HG03139 (cell line): ENCODE results near the gene EHF.
A peak's percentile ranks its signal among the peaks of the same experiment; 100 is the strongest.

Source experiments
- ATAC-seq: cut with Tn5 transposase; IDR thresholded peaks from one replicate; pipeline ENCODE4 v1.9.1; 2021; ENCODE audit not compliant: unreplicated experiment

EHF gene

DNA sequence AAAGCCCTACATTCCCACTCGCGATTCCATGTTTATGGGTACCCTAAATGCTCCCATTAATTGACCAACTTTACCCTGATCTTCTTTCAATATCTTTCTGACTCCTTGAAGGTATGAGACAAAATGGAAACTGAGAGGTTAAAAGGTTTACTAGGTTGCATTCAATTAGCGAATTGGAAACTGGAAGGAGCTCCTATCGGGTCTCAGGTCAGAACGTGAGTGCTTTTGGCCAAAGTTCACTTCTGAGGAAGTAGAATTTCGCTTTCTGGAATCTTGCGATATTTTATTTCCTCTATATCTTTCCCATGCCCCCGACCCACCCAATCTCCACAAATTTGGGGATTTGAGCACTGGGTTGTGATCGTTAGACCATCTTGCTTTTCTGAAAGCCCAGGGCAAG lies 2.6 kb downstream of the EHF start:
- ATAC-seq, result no peak

DNA sequence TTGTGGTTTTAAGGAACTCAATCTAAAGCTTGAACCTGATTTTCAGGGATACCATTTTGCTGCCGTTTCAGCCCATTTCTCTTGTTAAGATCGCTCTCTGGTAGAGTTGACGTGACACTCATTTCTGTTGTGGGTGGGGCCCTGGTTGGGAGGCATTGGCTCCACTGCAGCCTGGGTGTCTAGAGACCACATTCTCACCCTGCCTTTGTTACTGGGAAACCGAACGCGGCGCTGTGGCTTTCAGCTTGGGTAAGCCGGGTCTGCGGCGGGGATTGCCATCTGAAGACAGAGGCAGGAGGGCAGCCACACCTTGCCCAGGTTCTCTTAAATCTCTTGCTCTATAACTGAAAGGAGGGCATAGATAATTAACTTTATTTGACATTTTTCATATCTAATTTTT lies 3.2 kb downstream of the EHF start:
- ATAC-seq, result no peak

DNA sequence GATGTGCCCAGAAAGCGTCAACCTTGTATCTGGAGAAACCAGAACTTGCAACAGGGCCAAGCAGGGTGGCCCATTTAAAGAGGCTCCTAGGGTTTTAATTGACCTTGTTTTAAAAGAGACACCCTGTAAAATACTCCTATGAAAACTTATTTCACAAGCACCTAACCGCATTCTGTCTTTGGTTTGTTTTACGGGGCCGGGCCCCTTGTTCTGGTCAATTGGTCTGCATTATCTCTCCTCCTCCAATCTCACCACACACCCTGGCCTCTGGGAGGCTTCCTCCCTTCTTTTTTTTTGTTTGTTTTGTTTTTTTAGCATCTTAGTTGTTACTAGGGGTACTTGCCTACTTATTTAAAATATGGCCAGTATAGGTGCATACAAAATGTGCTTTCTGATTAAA lies 4.7 kb downstream of the EHF start:
- ATAC-seq, result no peak

DNA sequence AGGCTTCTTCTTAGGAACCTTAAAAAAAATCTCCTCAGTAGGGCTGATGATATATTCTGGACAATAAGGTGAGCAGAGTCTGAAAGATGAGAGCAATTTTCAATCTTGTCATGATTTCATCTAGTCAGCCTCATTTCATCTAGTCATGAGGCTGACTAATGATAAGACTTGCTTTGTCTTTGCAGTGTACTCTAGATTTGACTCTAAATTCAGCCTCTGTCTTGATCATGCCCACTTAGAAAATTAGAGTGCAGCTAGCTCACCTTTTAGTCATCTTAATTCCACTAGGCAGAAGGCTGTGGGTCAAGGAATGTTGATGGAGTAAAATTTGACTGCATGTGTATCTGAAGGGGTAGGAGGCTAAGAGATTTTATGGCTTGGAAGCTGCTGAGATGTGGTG lies 5.5 kb downstream of the EHF start:
- no peak for ATAC-seq

DNA sequence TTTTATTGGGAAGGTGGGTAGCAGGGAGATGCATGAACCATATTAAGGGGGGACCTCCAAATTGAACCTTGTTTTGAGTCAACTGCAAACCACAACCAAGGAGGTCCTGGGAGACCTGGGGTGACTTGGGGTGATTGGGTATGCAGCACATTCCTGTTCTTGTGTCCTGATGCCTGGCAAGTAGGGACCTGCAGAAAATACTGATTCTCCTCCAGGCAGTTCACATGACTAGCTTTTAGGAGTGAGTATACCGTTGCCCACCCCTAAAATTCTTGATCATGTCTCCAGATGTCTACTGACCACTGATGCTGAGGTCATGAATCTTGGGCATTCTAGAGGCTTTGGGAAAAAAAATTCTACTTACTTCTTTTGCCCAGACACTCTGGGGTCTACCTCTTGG lies 6.3 kb downstream of the EHF start:
- ATAC-seq, result no peak

DNA sequence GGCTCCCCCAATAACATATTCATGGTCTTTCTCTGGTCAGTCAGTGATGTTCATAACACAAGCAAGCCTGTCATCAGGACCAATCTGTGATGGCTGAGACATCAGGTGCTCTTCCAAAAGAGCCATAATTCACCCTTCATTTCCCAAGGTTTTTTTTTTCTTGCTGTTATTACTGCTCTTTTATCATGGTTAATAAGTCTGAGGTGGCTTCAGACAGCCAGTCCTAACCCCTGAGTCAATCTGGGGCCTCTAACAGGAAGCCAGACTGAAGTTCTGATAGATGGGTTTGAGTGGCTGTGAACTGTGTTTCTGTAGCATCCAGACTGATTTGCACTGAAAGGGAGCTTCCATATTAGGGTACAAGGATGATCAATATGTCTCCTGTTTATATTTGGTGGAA lies 8.8 kb downstream of the EHF start:
- no peak for ATAC-seq

DNA sequence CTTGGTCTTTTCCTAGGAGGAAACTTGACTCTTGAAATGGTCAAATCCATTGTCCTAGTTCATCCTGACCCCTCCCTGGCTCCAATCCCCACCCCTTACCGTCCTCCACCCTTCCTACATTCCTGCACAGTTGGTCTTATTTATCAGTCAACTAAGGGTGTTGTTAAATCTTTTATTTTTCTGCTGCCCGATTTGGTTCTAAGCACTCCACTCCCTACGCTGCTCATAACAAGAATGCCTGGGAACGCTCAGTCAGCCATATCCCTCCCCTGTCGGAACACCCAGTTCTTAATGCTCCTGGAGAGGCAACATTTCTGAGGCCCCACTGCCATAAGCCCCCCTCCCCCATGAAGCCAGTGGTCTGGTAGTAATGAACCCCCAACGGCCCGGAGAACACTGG lies 9.7 kb downstream of the EHF start:
- ATAC-seq, result no peak

DNA sequence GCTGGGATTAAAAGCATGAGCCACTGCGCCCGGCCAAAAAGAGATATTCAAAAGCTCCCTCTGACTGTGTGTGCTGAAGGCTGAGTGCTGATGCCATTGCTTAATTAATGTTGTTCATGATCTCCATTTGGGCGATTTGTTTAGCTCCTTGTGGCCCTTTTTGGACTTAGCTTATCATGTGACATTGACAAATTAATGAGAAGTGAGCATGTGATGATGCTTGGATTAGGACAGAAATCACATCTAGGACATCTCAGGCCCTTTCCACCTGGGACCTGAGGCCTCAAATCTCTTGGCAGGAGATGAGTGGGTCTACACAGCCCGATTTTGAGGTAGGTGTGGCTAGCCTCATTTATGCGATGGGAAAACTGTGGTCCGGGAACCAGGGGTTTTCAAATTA lies 10.4 kb downstream of the EHF start:
- ATAC-seq, result no peak

DNA sequence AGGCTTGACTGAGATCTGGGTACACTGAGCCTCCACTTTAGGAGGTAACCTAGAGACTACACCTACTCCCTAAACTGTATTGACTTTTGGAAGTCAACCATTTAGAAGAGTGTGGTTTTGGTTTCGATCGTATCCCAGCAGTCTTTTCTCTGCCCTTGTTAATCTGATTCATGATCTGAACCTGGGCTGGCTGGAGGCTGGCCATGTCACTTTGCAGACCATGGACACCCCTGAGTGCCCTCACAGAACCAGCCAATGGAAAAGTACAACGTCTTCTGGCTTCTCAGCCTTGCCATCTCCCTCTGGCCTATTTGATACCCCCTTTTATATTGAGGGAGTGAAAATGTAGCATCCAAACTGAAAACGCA lies 10.8 kb downstream of the EHF start:
- no peak for ATAC-seq

DNA sequence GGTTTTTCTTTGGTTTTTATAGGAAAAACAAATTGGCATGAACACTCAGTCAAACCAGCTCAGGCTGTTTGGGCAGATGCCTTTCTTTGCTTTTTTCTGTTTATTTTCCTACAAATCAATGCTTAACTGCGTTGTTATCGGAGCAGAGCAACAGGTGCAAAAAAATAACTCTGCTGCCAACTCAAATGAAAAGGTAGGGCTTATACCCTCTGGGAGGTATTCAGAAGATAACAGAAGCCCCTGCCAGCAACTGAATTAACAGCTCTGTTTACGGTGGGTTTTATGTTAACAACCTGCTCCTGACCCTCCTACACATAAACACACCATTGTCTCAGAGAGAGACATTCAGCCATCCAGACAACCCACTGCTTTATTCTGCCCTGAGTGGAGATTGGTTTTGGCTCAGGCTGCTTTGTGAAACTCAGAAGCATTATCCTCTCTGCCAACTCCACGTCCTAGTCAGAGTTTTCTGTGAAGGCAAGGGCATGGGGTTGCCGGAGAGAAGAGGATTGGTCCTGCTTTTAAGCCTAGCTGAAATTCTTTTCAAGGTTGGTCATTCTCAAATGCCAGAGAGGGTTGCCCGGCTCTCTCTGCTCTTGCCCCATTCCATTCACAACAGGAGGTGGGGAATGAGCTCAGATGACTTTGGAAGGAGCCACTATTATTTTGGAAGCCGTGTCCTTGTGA lies 11.4 kb downstream of the EHF start:
- no peak for ATAC-seq

DNA sequence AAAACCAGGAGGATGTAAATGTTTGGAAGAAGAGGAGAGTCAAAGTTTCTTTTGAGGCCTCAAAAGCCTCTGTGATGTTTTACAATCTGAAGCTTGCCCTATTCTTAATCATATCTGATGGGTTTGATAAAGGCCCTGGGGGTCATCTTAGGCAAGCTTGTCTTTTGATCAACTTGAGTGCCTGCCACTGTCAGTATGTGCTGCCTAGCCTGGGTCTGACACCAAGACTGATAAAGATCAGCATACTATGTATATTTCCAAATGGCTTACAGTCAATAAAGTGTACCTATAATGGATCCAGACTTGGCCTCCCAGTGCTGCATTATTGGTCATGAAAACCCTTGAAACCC lies 12.7 kb downstream of the EHF start:
- ATAC-seq, result peak; percentile 28

DNA sequence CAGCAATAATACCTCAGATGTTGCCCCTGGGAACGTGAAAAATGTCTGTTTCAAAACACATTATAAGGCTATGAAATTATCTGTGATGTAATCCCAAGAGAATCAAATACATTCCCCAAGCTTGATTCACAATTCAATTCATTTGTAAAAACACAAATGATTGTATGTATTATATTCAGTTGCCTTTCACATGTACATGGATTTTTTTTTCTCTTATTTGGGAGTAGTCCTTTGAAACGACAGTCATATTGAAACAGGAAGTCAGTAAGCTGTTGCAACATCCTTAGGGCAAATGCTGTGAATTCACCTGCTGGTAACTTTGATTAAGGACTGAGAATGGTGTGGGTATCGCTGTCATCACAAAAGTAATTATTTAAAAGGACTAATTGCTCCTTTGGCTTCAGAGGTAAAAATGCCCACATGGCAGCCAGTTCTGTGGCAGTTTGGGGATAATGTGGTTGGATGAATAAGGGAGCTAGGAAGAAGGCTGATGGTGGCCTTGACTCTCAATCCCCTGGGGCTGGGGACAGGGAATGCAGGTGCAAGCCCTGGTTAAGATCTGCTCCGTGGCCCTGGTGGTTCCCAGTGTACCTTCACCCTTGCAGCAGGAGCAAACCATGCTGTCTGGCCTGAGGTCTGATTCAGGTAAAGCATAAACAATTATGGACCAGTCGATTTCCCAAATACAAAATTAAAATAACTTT lies 13.2 kb downstream of the EHF start:
- peak; percentile 90 for ATAC-seq

DNA sequence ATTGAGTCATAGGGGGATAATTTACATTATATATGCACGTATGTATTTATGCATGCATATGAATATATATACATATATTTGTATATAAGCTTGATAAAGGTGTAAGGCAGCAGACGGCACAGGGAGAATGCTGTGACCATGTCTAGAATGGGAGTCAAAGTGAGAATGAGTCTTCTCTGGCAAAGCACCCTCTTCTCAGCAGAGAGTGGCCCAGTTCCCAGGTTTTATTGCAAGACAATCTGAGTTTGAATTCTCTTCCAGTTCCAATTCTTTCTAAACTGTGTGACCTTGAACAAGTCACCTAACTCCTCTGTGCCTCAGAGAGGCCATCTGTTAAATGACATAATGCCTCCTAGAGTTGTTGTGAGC lies 13.8 kb downstream of the EHF start:
- ATAC-seq, result no peak

DNA sequence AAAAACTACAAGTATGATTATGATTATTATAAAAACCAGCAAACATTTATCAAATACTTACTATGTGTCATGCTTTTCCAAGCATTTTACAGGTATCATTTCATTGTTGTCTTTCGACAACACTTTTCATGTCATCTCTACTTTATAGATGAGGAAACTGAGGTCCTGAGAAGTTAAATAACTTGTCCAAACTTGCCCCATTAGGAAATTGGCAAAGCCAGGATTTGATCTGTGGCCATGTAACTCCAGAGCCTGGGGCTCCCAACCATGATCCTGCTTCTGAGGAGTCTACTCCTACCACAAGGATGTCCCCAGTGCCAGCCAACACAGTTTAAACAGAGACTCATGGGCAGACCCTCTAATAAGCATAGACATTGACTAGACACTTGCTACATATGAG lies 15.2 kb downstream of the EHF start:
- no peak for ATAC-seq

DNA sequence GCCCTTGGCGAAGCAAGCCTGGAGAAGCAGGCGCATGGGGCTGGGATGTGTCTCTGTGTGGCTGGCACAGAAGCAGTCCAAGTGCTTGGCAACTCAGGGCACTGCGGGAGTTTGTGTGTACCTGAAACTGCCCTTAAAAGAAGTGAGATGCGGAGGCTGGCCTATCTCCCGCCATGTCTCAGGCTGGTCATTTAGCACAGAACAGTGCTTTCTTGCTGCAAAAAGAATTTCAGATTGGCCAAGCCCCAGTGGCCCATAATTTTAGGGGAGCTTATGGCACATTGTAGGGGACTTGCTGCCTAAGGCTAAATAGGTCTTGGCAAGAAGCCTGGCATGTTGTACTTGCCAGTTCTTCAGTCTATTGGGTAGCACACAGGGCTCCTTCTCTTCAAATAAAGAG lies 16.4 kb downstream of the EHF start:
- no peak for ATAC-seq

DNA sequence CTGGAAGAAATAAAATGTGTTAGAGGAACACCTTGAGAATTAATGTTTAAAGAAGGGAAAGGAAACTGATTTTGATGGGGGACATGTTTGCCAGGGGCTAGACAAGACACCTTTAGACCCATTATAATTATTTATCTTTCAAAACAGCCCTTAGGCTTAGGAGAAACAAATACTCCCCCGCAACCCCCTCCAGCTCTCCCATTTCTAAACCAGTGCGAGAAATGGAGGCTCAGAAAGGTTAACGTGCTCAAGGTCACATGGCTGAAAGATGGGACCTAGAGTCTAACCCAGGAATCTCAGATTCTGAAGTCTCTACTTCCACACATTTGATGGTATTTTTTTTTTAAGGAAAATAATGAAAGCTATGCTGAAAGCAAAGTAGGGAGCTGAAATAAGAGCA lies 18.0 kb downstream of the EHF start:
- no peak for ATAC-seq

DNA sequence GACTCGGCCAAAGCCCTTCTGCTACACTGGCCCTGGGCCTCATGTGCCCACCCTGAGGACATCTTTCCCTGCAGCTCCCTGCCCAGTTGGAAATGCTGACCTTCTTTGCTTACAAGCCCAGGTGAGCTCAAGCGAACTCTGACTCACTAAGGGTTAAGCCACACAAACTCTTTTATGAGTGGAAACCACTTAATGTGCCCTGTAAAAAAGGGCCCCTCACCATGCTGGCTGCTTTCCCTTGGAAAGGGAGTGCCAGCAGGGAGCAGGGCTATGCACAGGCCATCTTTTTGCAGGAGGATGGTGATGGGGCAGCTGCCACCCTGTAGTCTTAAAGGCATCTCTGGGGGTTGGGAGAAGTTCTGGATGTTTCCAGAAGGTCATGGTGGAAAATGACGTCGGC lies 18.7 kb downstream of the EHF start:
- no peak for ATAC-seq

DNA sequence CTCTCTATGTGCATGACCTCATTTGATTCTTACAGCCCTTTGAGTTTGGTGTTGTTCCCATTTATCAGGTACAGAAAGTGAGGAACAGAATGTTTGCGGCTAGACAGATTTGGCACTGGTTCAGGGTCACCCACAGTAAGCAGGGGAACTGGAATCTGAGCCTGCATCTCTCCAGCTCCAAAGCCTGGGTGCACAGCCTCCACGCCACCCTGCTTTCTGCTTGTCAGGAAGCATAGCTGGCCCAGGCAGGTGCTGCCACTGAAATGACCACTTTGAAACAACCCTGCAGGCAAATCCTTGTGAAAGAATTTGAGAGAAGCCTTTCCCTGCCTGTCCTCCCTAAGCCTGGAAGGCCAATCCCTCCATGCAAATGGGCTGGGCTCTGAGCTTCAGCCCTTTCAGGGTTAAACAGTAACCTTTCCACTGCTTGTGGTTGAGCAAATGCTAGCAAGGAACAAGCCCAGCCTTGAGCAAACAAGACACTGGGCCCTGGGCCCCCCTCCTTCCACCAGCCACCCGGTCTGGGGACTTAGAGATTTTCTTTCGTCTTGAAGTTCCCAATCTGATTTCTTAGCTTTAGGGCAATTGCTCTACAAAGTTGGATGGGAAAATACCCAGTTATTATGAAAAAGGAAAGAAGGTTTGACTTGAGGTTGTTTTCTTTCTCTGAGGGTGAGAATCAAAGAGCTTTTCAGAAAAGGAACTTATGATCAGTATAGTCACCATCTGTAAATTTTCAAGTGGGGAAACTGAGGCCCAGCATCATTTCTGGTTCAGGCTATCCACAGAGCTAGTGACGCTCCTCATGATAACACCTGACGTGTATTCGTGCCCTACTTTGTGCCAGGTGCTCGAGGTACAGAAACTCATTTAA lies 19.4 kb downstream of the EHF start:
- peak; percentile 92 for ATAC-seq

DNA sequence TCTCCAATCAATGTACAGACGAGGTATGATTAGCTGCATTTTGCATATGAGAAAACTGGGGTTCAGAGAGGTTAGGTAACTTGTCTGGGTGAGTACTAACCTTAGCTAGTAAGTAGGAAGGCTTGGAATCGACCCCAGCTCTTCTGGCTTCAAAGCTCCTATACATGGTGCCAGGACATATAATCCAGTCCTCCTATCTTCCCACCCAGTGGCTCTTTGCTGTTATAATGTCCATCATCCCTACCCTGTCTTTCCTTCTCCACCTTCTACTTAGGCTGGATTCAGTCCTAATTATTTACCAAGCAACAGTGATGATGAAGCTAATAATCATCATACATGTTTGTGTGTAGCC lies 20.0 kb downstream of the EHF start:
- no peak for ATAC-seq

DNA sequence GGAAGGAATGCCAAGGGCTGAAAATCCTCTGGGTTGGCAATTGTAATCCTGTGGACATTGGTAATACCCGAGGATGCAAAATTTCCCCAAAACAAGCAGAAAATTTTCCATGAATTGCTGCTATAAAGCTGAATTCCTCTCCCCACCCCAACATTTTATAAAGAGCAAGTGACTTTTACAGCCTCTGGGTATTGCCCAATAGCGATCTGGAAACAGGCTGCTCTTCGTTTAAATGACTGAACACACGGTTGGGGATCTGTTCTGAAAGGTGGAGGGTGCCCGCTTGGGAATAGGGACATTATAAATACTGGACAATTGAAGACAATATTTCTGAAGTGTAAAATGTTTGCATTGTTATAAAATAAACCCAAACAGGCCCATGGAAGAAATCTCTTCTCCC lies 20.6 kb downstream of the EHF start:
- no peak for ATAC-seq

DNA sequence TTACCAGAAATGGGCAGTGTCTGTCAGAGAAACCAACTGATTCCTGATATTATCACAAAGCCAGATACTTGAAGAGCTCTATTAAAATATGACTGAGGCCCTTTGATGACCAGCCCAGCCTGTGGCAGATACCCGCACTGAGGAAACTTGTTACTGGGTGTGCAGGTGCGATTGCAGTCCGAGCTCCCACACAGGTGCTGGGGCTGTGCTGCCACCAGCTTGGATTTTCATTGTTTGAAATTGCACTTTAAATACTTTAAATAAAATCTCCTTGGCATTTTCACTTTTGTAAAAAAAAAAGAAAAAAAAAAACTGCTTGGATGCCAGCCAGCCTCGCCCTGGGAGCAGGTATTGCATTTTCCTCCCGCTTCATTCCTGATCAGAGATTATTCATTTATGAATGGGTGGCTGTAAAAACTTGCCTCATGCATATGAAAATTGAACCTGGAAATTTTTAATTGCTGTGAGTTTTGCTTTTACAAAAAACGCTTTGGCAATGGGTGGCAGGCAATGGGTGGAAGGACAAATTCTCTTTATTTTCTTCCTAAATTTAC lies 21.2 kb downstream of the EHF start:
- ATAC-seq, result no peak

DNA sequence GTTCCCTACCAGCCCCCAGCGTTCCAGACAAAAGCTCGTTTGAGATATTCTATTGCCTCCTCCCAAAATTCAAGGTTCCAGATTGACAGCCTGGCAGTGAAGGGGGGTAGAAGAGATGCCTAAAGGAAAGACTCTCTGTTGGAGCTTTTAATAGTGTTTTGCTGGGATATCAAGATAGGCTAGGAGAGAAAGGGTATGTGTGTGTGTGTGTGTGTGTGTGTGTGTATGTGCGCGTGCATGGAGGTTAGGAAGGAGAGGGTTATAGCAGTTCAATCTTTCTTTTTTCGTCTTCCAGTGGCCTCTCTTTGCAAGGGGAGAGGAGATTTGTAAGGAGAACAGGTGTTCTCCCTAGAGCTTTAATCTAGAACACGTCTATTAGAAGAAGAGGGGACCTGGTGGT lies 22.0 kb downstream of the EHF start:
- ATAC-seq, result no peak
